H1 (cell line): ENCODE results near the gene NUDT4B. TPM values are rescaled to one million over a fixed set of nuclear protein-coding genes. Genes with fewer than 3 reads are reported as not detected.
"Not testable (repeated sequence)": the region's sequence is repeated elsewhere in the genome, so short reads cannot be mapped to it uniquely, and the experiment has no call there.

Source experiments
- CTCF ChIA-PET: fragments of 300-600 bp; sonication (Branson Sonifier 250); formaldehyde crosslinking; loops from one replicate; lab custom pipeline; 2021; ENCODE audit not compliant: partially characterized antibody; lab: Charles Lee
- POLR2A ChIA-PET: fragments of 300-600 bp; sonication (Branson Sonifier 250); formaldehyde crosslinking; loops from one replicate; lab custom pipeline; 2021; ENCODE audit warnings: inconsistent platforms; ENCODE audit not compliant: partially characterized antibody; lab: Charles Lee
- DNase-seq, 2 experiments: peaks; one replicate each; pipeline versions ENCODE4 v3.0.0 to v3.0.0-alpha.2; 2010 to 2022; ENCODE audit warnings: low spot score in 2 of 2, low read depth in 1 of 2, mixed read lengths in 1 of 2
- FAIRE-seq: peaks from 2 replicates; lab custom pipeline; 2011; peaks lifted over from hg19 to GRCh38; lab: Jason Lieb, UNC
- H2AFZ ChIP-seq: 2 replicates; pipeline ENCODE4 v1.8.1; 2012; ENCODE audit warnings: low read length, inconsistent platforms
- H2AK5ac ChIP-seq: 2 replicates; pipeline ENCODE4 v1.6.1; 2013; ENCODE audit warnings: low read depth, low read length
- H2BK120ac ChIP-seq: replicated peaks from 2 replicates; pipeline ENCODE3; 2013; ENCODE audit warnings: low read depth, low read length, inconsistent platforms
- H2BK12ac ChIP-seq: 2 replicates; pipeline ENCODE4 v1.6.1; 2013; ENCODE audit warnings: low read depth, low read length
- H2BK15ac ChIP-seq: 2 replicates; pipeline ENCODE4 v1.6.1; 2013; ENCODE audit warnings: low read length
- H2BK20ac ChIP-seq: 2 replicates; pipeline ENCODE4 v1.6.1; 2013; ENCODE audit warnings: low read length
- H2BK5ac ChIP-seq: 2 replicates; pipeline ENCODE4 v1.6.1; 2013; ENCODE audit warnings: low read depth, low read length
- H3K14ac ChIP-seq: 2 replicates; pipeline ENCODE4 v1.6.1; 2013; ENCODE audit warnings: inconsistent platforms; ENCODE audit not compliant: insufficient read length
- H3K18ac ChIP-seq: 2 replicates; pipeline ENCODE4 v1.6.1; 2013; ENCODE audit warnings: low read length; ENCODE audit errors: extremely low read depth
- H3K23ac ChIP-seq: 2 replicates; pipeline ENCODE4 v1.6.1; 2013; ENCODE audit warnings: inconsistent platforms; ENCODE audit not compliant: insufficient read length
- H3K23me2 ChIP-seq: 2 replicates; pipeline ENCODE4 v1.6.1; 2013; ENCODE audit warnings: low read depth, low read length
- H3K27ac ChIP-seq: 2 replicates; pipeline ENCODE4 v1.6.1; 2011; ENCODE audit warnings: low read depth, low read length, inconsistent platforms
- H3K27me3 ChIP-seq, 4 experiments: replicated peaks in 1 of 4; 1 replicate in 1 of 4; 2 replicates in 3 of 4; pipeline versions ENCODE4 v1.6.1 to v1.8.1; 2011 to 2013; ENCODE audit warnings: low read length in 3 of 4, mild to moderate bottlenecking in 3 of 4, inconsistent platforms in 2 of 4, mixed read lengths in 2 of 4, moderate library complexity in 1 of 4; ENCODE audit not compliant: control insufficient read depth in 3 of 4, insufficient read depth in 3 of 4; ENCODE audit errors: extremely low read depth in 1 of 4
- H3K36me3 ChIP-seq, 4 experiments: 2 replicates each; pipeline versions ENCODE4 v1.6.1 to v1.8.1; 2011 to 2013; ENCODE audit warnings: mild to moderate bottlenecking in 4 of 4, low read length in 3 of 4, moderate library complexity in 2 of 4, control low read depth in 1 of 4, inconsistent platforms in 1 of 4; ENCODE audit not compliant: insufficient read depth in 4 of 4, control insufficient read depth in 2 of 4
- H3K4ac ChIP-seq: replicated peaks from 2 replicates; pipeline ENCODE3; 2013; ENCODE audit warnings: low read length, low read depth, mixed read lengths, inconsistent platforms; ENCODE audit not compliant: insufficient read length
- H3K4me1 ChIP-seq, 4 experiments: replicated peaks in 1 of 4; 1 replicate in 1 of 4; 2 replicates in 3 of 4; pipeline versions ENCODE4 v1.6.1 to v1.8.1; 2011 to 2013; ENCODE audit warnings: low read length in 3 of 4, inconsistent platforms in 2 of 4, mixed read lengths in 1 of 4; ENCODE audit not compliant: insufficient read depth in 4 of 4, control insufficient read depth in 3 of 4
- H3K4me2 ChIP-seq, 2 experiments: 2 replicates each; pipeline versions ENCODE4 v1.6.1 to v1.8.1; 2011 to 2013; ENCODE audit warnings: low read depth in 2 of 2, low read length in 2 of 2, control low read depth in 1 of 2, inconsistent platforms in 1 of 2, mild to moderate bottlenecking in 1 of 2; ENCODE audit not compliant: insufficient read depth in 1 of 2
- H3K4me3 ChIP-seq, 4 experiments: fragments of 200-600, 300-600 bp in 1 of 4; sonication (generic), shearing (Covaris generic), sonication (Bioruptor Twin) in 1 of 4; 2 replicates each; pipeline versions ENCODE4 v1.5.1 to v1.8.1; 2011 to 2016; ENCODE audit warnings: low read length in 4 of 4, low read depth in 3 of 4, control low read depth in 2 of 4, inconsistent platforms in 2 of 4, mild to moderate bottlenecking in 2 of 4, mixed read lengths in 1 of 4, moderate library complexity in 1 of 4; ENCODE audit not compliant: insufficient read depth in 2 of 4; ENCODE audit errors: extremely low read depth in 1 of 4
- H3K56ac ChIP-seq: replicated peaks from 2 replicates; pipeline ENCODE3; 2013; ENCODE audit warnings: low read depth, mild to moderate bottlenecking, mixed read lengths, low read length, inconsistent platforms; ENCODE audit not compliant: insufficient read length
- H3K79me1 ChIP-seq: 2 replicates; pipeline ENCODE4 v1.6.1; 2013; ENCODE audit warnings: low read depth, low read length, control low read depth
- H3K79me2 ChIP-seq, 2 experiments: 2 replicates each; pipeline versions ENCODE4 v1.6.1 to v1.8.1; 2012 to 2013; ENCODE audit warnings: low read length in 2 of 2, mild to moderate bottlenecking in 2 of 2, inconsistent platforms in 1 of 2; ENCODE audit not compliant: insufficient read depth in 2 of 2, control insufficient read depth in 1 of 2
- H3K9ac ChIP-seq, 4 experiments: replicated peaks in 1 of 4; 1 replicate in 1 of 4; 2 replicates in 3 of 4; pipeline versions ENCODE4 v1.6.1 to v1.8.1; 2011 to 2013; ENCODE audit warnings: low read depth in 3 of 4, low read length in 3 of 4, control low read depth in 2 of 4, mild to moderate bottlenecking in 2 of 4, moderate library complexity in 2 of 4, inconsistent platforms in 1 of 4; ENCODE audit errors: extremely low read depth in 1 of 4
- H3K9me3 ChIP-seq, 2 experiments: 2 replicates each; pipeline versions ENCODE4 v1.6.1 to v1.8.1; 2012 to 2013; ENCODE audit warnings: mild to moderate bottlenecking in 2 of 2, moderate library complexity in 2 of 2, control low read depth in 1 of 2, inconsistent platforms in 1 of 2, low read depth in 1 of 2, low read length in 1 of 2, mixed read lengths in 1 of 2; ENCODE audit not compliant: insufficient read depth in 2 of 2
- H4K20me1 ChIP-seq, 2 experiments: replicated peaks in 1 of 2; 2 replicates each; pipeline versions ENCODE3 to v1.8.1; 2011 to 2013; ENCODE audit warnings: inconsistent platforms in 2 of 2, low read length in 2 of 2, mild to moderate bottlenecking in 1 of 2; ENCODE audit not compliant: insufficient read depth in 2 of 2, control insufficient read depth in 1 of 2
- H4K5ac ChIP-seq: 2 replicates; pipeline ENCODE4 v1.6.1; 2013; ENCODE audit warnings: low read length, low read depth, mixed read lengths, inconsistent platforms; ENCODE audit not compliant: insufficient read length
- H4K8ac ChIP-seq: 2 replicates; pipeline ENCODE4 v1.8.0; 2013; ENCODE audit warnings: mild to moderate bottlenecking, moderate library complexity, low read length, inconsistent platforms; ENCODE audit not compliant: insufficient read depth; ENCODE audit errors: extremely low read depth
- H4K91ac ChIP-seq: replicated peaks from 2 replicates; pipeline ENCODE3; 2013; ENCODE audit warnings: low read length, mixed read lengths, inconsistent platforms; ENCODE audit not compliant: insufficient read length
- WGBS, 2 experiments: shearing (Covaris generic) in 1 of 2; methylation state at CpG; one replicate each; pipeline versions ENCODE4 v1.1.6 to v1.1.7; 2013 to 2015; ENCODE audit warnings: low lambda C conversion rate in 2 of 2, mixed read lengths in 2 of 2, inconsistent platforms in 1 of 2, low coverage in 1 of 2, missing lambda C conversion rate in 1 of 2; ENCODE audit not compliant: insufficient replicate concordance in 2 of 2, insufficient coverage in 1 of 2, insufficient read length in 1 of 2; ENCODE audit errors: extremely low coverage in 1 of 2, missing lambda C conversion rate in 1 of 2; 5-methylcytosine and 5-hydroxymethylcytosine counted together
- polyA plus RNA-seq, 7 experiments: library from polyadenylated mRNA; depleted of rRNA in 3 of 7; stranded (reverse) in 5 of 7; unstranded in 2 of 7; fragments of >200 nt in 5 of 7; fragments of 200-250 nt in 2 of 7; gene quantifications; 1 replicate in 5 of 7; 2 replicates in 1 of 7; 4 replicates in 1 of 7; pipeline versions ENCODE4 v1.2.1 to v1.2.3, GENCODE V29; 2011 to 2013; ENCODE audit warnings: missing spikeins in 2 of 7, mixed read lengths in 2 of 7
- total RNA-seq: library from RNA; stranded (reverse); fragmentation: NEBNext Ultra II Directional; extraction: Animal tissue kit (Norgen Biotek cat#: 25700); gene quantifications from 2 replicates; pipeline ENCODE4 v1.2.1, GENCODE V29; 2021

The NUDT4B gene
- total and polyA plus RNA-seq, 2 of the 8 experiments (the other 6 are each of a cell fraction or from before 2014, with no cell fraction given) = 11.0 TPM; not detected in 1

DNA sequence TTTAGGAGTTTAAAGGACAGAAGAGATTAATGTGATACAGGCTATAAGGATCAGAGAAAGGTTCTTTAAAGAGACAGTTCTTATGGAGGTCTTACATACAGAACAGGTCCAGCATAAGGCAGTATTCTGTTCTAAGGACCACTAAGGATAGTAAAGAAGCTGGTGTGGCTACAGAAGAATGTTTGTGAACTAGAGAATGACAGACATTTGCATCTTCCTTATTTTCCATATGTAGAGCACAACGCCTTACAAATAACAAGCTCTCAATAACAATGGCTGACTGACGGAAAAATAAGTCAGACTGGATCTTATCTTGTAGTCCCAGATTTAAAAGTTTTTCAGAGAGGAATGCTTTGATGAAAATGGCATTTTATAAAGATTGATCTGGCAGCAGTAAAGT lies 26.7 kb downstream of the NUDT4B start:
- CTCF ChIA-PET, H2BK120ac ChIP-seq, H2AFZ ChIP-seq, H2BK12ac ChIP-seq, H2BK5ac ChIP-seq, H4K20me1 ChIP-seq, H3K23ac ChIP-seq, H3K4me3 ChIP-seq, H3K23me2 ChIP-seq, H3K9ac ChIP-seq, H4K8ac ChIP-seq, H3K9me3 ChIP-seq, H3K56ac ChIP-seq, H4K91ac ChIP-seq, H3K4me1 ChIP-seq, H2BK15ac ChIP-seq, H2AK5ac ChIP-seq, H3K4ac ChIP-seq, H3K14ac ChIP-seq, H2BK20ac ChIP-seq, H3K27me3 ChIP-seq, H4K5ac ChIP-seq, FAIRE-seq, H3K79me1 ChIP-seq, POLR2A ChIA-PET, H3K27ac ChIP-seq, H3K4me2 ChIP-seq, H3K18ac ChIP-seq, DNase-seq, H3K79me2 ChIP-seq, H3K36me3 ChIP-seq: not testable (repeated sequence)
- no CpG with 5 or more reads among the region's 2 CpGs for WGBS, 2 experiments

DNA sequence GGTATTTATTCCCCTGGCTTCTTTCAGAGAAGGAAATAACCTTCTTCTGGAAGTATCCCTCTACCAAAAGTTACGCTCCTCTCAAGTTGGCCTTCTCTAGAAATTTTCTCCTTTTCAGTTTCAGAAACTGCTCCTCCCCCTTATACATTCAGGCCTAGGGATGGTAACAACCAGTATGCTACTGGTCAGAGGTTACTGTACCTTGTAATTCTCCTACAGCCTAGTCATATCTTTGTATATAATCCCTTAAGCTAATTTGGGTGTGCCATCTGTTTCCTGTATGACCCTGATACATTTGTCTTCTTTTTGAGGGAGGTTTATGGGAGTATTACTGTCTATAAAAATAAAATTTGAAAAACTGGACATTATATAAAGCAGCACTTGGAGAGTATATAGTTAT lies 29.1 kb downstream of the NUDT4B start:
- H3K4me1 ChIP-seq, H3K18ac ChIP-seq, H3K23me2 ChIP-seq, H3K4me2 ChIP-seq, H4K8ac ChIP-seq, H3K9ac ChIP-seq, H3K4ac ChIP-seq, FAIRE-seq, H2BK5ac ChIP-seq, H2BK12ac ChIP-seq, H2AK5ac ChIP-seq, POLR2A ChIA-PET, H2BK120ac ChIP-seq, H3K4me3 ChIP-seq, H4K20me1 ChIP-seq, H3K79me1 ChIP-seq, CTCF ChIA-PET, H3K9me3 ChIP-seq, H2BK20ac ChIP-seq, H3K27ac ChIP-seq, H4K5ac ChIP-seq, DNase-seq, H3K56ac ChIP-seq, H2BK15ac ChIP-seq, H3K79me2 ChIP-seq, H3K14ac ChIP-seq, H4K91ac ChIP-seq, H3K23ac ChIP-seq, H3K36me3 ChIP-seq, H2AFZ ChIP-seq, H3K27me3 ChIP-seq: not testable (repeated sequence)
- no CpG with 5 or more reads among the region's 1 CpG for WGBS, 2 experiments
